ENCODE data around the gene TMEM44. TPM values are rescaled to one million over a fixed set of nuclear protein-coding genes. Genes with fewer than 3 reads are reported as not detected.

TMEM44 gene
- total RNA-seq, 3 donors from 2014 or later (not counting 1 experiment from before 2014, with no cell fraction given), result 2.1 to 3.0 (median 2.8) TPM

DNA sequence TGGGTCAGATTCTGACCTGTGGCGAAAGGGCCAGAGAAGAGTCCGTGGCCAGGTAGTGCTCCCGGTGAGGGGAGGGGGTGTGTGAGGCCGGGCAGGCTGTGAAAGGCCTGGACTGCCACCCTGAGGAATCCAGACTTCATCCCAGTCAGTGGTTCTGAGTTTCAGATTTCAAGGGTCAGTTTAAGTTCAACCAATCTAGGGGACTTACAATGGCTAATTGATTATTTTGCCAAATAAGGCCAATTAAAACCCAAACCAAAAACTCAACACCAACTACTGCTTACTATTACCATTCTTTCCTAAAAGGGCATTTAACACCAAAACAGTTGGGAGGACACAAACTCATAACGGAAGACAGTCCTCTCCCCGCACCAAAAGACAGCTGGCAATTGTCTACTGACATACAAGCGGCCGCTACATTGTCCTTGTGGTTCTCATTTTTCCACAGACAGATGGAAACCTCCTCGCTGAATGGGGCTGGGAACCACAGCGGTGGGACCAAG lies 30.5 kb downstream of the TMEM44 start:
- TF ChIP-seq, protein P1, sequence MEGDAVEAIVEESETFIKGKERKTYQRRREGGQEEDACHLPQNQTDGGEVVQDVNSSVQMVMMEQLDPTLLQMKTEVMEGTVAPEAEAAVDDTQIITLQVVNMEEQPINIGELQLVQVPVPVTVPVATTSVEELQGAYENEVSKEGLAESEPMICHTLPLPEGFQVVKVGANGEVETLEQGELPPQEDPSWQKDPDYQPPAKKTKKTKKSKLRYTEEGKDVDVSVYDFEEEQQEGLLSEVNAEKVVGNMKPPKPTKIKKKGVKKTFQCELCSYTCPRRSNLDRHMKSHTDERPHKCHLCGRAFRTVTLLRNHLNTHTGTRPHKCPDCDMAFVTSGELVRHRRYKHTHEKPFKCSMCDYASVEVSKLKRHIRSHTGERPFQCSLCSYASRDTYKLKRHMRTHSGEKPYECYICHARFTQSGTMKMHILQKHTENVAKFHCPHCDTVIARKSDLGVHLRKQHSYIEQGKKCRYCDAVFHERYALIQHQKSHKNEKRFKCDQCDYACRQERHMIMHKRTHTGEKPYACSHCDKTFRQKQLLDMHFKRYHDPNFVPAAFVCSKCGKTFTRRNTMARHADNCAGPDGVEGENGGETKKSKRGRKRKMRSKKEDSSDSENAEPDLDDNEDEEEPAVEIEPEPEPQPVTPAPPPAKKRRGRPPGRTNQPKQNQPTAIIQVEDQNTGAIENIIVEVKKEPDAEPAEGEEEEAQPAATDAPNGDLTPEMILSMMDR (IDR thresholded peaks at IDR 0.05), result no peak
- no peaks in the 10 kb centered on the region for H3K4me1 Mint-ChIP-seq

DNA sequence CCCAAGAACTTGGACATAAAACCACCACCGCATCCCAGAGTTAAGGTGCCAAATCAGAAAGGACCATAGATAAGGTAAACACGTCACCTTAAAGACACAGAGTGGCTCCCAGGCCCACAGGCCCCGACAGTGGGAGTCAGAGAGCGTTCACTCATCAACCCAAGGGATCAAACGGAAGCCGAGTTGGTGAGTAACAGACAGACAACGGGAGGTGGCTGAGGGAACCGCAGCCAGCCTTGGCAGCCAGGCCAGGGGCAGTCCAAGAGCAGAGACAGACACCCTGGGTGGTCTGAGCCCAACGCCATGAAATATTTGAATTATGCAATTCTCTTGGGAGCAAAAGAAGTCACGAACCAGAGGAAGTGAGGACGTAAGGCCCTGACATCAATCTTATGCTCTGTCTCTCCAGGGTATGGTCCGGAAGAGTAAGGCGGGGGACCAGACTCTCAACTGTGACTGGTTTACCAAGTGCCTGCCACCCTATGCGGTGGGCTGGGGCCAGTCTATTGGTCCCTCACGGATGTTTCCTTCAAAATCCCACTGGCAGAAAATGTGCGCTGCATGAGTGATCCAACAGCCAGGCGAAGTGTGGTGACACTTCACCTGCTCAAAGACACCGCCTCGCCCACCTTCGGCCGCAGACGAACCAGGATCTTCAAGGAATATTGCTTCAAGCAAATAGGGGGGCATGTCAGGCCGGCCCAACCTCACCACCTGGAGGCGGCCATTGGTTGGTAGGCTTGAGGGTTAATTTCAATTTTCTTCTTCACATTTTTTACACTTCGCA lies 34.3 kb downstream of the TMEM44 start:
- no peak for ATAC-seq
- Histone ChIP-seq H3K4me3 (ENCODE audit: low read length) (no peak overlapping the region), H3K36me3 (ENCODE audit: control insufficient read depth, insufficient read depth, low read length) (no peaks in the 10 kb centered on the region), H3K9me3 (ENCODE audit: control insufficient read depth, insufficient read depth, low read length) (no peaks in the 10 kb centered on the region), H3K4me1 (ENCODE audit: control insufficient read depth, insufficient read depth, low read length) (no peaks in the 10 kb centered on the region), H3K27ac (ENCODE audit: low read length) (no peak overlapping the region), H3K27me3 (ENCODE audit: control insufficient read depth, insufficient read depth, low read length) (no peaks in the 10 kb centered on the region)
- Mint-ChIP-seq H3K4me3 (no peak overlapping the region), H3K27me3 (ENCODE audit: low read depth in 2 of 2) (no peaks in the 10 kb centered on the region), H3K36me3 (no peaks in the 10 kb centered on the region), H3K4me1 (peaks cover 0 to 6% of the 10 kb centered on the region in 2 donors), H3K9me3 (no peaks in the 10 kb centered on the region), H3K27ac (no peak overlapping the region)
- DNase-seq, result no peak
- intact Hi-C loops (cut with micrococcal nuclease), result no loop called here
- TF ChIP-seq, protein P1 (IDR thresholded peaks at IDR 0.05), result no peak
- WGBS (ENCODE audit: insufficient coverage), result 93% methylated on average over 23 of the region's 25 CpGs

More for the DNA sequence above, 30.5 kb downstream of the TMEM44 start:
- ATAC-seq (no peak), DNase-seq (no peak)
- WGBS (ENCODE audit: insufficient coverage), result 94% methylated on average over 10 of the region's 10 CpGs
- Histone ChIP-seq H3K4me1 (ENCODE audit: control insufficient read depth, insufficient read depth, low read length) (no peaks in the 10 kb centered on the region), H3K27me3 (ENCODE audit: control insufficient read depth, insufficient read depth, low read length) (no peaks in the 10 kb centered on the region), H3K4me3 (ENCODE audit: low read length) (no peak overlapping the region), H3K27ac (ENCODE audit: low read length) (no peak overlapping the region), H3K36me3 (ENCODE audit: control insufficient read depth, insufficient read depth, low read length) (no peaks in the 10 kb centered on the region), H3K9me3 (ENCODE audit: control insufficient read depth, insufficient read depth, low read length) (no peaks in the 10 kb centered on the region)
- Mint-ChIP-seq H3K4me3 (no peak overlapping the region), H3K27me3 (ENCODE audit: low read depth in 2 of 2) (no peaks in the 10 kb centered on the region), H3K27ac (no peak overlapping the region), H3K36me3 (no peaks in the 10 kb centered on the region), H3K9me3 (no peaks in the 10 kb centered on the region)
- intact Hi-C loops (cut with micrococcal nuclease), result no loop called here

DNA sequence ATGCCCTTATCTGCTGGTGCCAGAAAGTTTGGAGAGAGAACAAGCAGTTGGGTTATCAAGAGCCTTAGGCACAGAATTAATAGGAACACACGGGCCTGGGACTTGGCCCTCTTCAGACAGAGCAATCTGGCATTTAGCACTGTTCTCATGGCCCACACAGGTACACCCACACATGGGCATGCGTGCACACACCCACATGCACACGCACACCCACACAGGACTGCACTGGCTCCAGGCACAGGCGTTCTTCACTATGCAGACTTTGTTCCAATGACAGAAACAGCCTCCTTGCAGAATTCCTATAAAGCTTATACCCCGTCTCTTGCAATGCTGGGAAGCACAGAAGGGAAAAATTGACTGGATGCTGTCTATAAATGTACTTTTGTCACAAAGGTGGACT lies 36.3 kb downstream of the TMEM44 start:
- Histone ChIP-seq H3K27me3 (ENCODE audit: control insufficient read depth, insufficient read depth, low read length) (no peaks in the 10 kb centered on the region), H3K27ac (ENCODE audit: low read length) (no peak overlapping the region), H3K9me3 (ENCODE audit: control insufficient read depth, insufficient read depth, low read length) (no peaks in the 10 kb centered on the region), H3K36me3 (ENCODE audit: control insufficient read depth, insufficient read depth, low read length) (no peaks in the 10 kb centered on the region), H3K4me3 (ENCODE audit: low read length) (no peak overlapping the region), H3K4me1 (ENCODE audit: control insufficient read depth, insufficient read depth, low read length) (no peaks in the 10 kb centered on the region)
- intact Hi-C loops (cut with micrococcal nuclease), result no loop called here
- Mint-ChIP-seq H3K27ac (no peak overlapping the region), H3K36me3 (no peaks in the 10 kb centered on the region), H3K27me3 (ENCODE audit: low read depth in 2 of 2) (no peaks in the 10 kb centered on the region), H3K4me3 (no peak overlapping the region), H3K9me3 (no peaks in the 10 kb centered on the region), H3K4me1 (peaks cover 0 to 6% of the 10 kb centered on the region in 2 donors)
- TF ChIP-seq, protein P1 (IDR thresholded peaks at IDR 0.05), result no peak
- DNase-seq (no peak), ATAC-seq (no peak)
- WGBS (ENCODE audit: insufficient coverage), result 93% methylated on average over 5 of the region's 5 CpGs
